NOMO-1 treated with DMSO at 0.1 percent for 48 hours (cell line): Measurements from ENCODE around the gene NPAS2.

ENCODE experiments used
- DNase-seq: peaks from one replicate; lab custom pipeline; 2025; ENCODE audit not compliant: unreplicated experiment; lab: John Stamatoyannopoulos, UW

The NPAS2 gene

GRCh38 chr2:100983684-100984310 is 163.9 kb downstream of the NPAS2 start:
- DNase-seq: no peak

- DNase-seq: peak; percentile 52
Observed at GRCh38 chr2:100984892-100985307, 165.0 kb downstream of the NPAS2 start.

GRCh38 chr2:100986157-100986556 is 166.2 kb downstream of the NPAS2 start:
- DNase-seq: no peak

GRCh38 chr2:100987536-100987935 is 167.6 kb downstream of the NPAS2 start:
- no peak for DNase-seq

GRCh38 chr2:100987974-100988373 is 168.0 kb downstream of the NPAS2 start:
- DNase-seq: no peak

- DNase-seq: no peak
Observed at GRCh38 chr2:100988630-100989417, 168.9 kb downstream of the NPAS2 start.

- no peak for DNase-seq
Observed at GRCh38 chr2:100989666-100990065, 169.7 kb downstream of the NPAS2 start.

- no peak for DNase-seq
Observed at GRCh38 chr2:100990166-100990565, 170.2 kb downstream of the NPAS2 start.

- DNase-seq: no peak
Observed at GRCh38 chr2:100990650-100991403, 170.9 kb downstream of the NPAS2 start.

GRCh38 chr2:100991404-100991773 is 171.4 kb downstream of the NPAS2 start:
- no peak for DNase-seq

- peak; percentile 45 for DNase-seq
Observed at GRCh38 chr2:100992262-100992661, 172.3 kb downstream of the NPAS2 start.

- DNase-seq: no peak
Observed at GRCh38 chr2:100993294-100993693, 173.4 kb downstream of the NPAS2 start.

- DNase-seq: no peak
Observed at GRCh38 chr2:100995309-100996075, 175.6 kb downstream of the NPAS2 start.

GRCh38 chr2:100997509-100998234 is 177.7 kb downstream of the NPAS2 start:
- DNase-seq: no peak

GRCh38 chr2:100998235-100998573 is 178.3 kb downstream of the NPAS2 start:
- no peak for DNase-seq

GRCh38 chr2:100999995-101000394 is 180.1 kb downstream of the NPAS2 start:
- DNase-seq: no peak

GRCh38 chr2:101001691-101002561 is 182.0 kb downstream of the NPAS2 start, which contains the start of gene RPL31:
Gene RPL31 (plus strand): TSS chr2:101002289. CDS start chr2:101002702, 413 bp downstream.
- peak; percentile 97 for DNase-seq

- DNase-seq: no peak
Observed at GRCh38 chr2:101002562-101003277, 182.8 kb downstream of the NPAS2 start.

- DNase-seq: no peak
Observed at GRCh38 chr2:101003278-101003775, 183.4 kb downstream of the NPAS2 start.
